HS-5 (cell line): Measurements from ENCODE around the gene RRAD.
"Not testable (repeated sequence)": the region's sequence is repeated elsewhere in the genome, so short reads cannot be mapped to it uniquely, and the experiment has no call there.

ENCODE experiments used
- DNase-seq: peaks from one replicate; pipeline ENCODE4 v3.0.0-alpha.2; 2012; ENCODE audit warnings: low read depth

Gene RRAD

GRCh38 chr16:66900721-66901441, 24.5 kb downstream of the RRAD start:
- no peak for DNase-seq

GRCh38 chr16:66899945-66900710, 25.2 kb downstream of the RRAD start:
- DNase-seq = peak; percentile 15

- DNase-seq = no peak
Measured at GRCh38 chr16:66899310-66899944, 25.9 kb downstream of the RRAD start.

DNA sequence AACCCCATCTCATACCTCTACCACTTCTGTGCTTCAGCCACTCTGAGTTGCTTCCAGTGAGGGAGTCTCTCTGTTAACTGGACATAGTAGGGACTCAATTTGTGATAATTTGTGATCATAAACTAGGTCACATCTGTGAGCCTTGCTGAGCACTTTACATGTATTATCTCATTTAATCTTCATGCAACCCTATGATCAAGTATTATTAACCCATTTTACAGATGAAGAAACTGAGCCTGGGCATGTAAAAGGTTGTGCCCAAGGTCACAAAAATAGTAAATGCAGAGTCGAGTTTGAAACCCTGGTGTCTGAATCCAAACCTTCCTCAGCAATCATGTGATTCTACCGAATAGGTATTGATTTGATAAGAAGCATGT, 26.4 kb downstream of the RRAD start:
- DNase-seq = no peak

DNA sequence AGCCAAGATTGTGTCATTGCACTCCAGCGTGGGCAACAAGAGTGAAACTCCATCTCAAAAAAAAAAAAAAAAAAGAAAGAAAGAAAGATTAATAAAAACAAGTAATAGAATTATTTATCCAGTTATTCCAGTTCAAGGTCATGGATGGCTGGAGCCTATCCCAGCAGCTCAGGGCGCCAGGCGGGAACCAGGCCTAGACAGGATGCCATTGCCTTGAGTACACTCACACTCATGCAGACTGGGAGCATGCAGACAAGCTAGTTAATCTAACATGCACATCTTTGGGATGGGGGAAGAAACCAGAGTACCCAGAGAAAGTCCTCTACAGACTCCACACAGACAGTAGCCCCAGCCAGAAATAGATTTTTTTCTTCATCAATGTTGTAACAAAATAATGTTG, 27.1 kb downstream of the RRAD start:
- DNase-seq = no peak

GRCh38 chr16:66896682-66897081, 28.7 kb downstream of the RRAD start:
- not testable (repeated sequence) for DNase-seq

- no peak for DNase-seq
Measured at GRCh38 chr16:66895999-66896398, 29.3 kb downstream of the RRAD start.

DNA sequence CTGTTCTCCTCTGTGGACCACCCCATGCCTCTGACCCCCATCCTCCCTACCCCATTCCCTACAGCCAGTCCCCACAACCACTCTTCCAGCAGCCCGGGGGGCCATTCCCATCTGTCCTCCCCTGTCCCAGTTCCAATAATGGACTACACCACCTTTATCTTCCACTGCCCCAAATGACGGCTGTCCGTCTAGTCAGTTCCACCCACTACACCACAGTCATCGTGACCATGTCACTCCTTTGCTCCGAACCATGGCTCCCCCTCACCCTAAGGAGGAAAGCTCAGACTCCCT, 29.7 kb downstream of the RRAD start:
- DNase-seq = no peak

DNA sequence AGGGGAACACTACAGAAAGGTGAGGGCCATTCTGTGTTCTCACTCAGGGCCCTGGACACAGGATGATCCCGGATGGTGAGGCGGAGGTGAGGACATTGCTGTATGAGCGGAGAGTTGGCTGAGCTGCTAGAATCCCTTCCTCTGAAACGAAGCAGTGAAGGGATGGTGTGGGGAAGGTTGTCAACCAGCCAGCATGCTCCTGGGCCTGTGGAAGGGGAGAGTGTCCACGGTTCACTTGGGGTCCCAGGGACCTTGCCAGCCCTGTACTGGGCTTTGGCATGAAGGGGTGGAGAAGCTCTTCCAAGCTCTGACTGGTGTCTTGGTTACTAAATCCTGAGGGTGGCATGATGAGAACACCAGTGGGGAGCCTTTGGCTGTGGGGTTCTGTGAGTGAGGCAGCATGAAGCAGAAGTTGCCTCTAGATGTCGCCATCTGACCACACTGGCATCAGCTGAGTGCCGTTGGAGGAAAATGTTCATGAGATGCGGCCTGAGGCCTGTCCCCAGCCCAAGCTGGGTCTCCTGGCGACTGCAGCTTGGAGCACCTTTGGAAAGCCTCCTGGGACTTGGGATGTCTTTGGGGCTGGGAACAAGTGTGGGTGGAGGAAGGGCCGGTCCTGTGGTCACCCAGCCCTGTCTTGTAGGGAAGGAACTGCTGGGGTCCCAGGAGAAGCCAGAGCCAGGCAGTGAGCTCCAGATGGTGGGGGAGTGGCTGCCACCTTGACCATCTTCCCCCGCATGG, 30.2 kb downstream of the RRAD start:
- peak; percentile 37 for DNase-seq

GRCh38 chr16:66894055-66894454, 31.3 kb downstream of the RRAD start:
- DNase-seq = no peak

DNA sequence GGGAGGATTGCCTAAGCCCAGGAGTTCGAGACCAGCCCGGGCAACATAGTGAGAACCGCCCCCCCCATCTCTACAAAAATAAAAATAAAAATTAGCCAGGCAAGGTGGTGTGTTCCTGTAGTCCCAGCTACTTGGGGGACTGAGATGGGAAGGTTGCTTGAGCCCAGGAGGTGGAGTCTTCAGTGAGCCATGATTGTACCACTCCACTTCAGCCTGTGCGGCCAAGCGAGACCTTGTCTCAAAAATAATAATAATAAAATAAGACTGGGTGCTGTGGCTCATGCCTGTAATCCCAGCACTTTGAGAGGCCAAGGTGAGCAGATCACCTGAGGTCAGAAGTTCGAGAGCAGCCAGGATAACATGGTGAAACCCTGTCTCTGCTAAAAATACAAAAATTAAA, 33.5 kb downstream of the RRAD start:
- DNase-seq = no peak

DNA sequence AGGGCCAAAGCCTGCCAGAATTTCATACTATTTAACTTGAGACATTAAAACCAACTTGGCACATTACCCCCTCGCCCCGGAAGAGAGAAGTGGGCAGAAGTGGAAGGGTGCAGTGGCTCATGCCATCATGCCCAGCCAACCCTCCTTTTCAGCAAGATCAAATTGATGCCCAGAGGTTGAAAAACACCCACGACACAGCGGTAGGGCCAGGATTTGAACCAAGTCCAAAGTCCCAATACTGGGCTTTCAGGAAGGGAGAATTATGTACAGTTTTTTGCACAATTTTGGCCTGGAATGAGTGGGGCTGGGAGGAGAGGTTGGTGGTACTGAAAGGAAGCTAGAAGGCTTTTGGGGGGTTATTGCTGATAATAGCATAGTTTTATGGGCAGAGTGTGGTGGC, 34.0 kb downstream of the RRAD start:
- no peak for DNase-seq

- DNase-seq = no peak
Measured at GRCh38 chr16:66890799-66891198, 34.5 kb downstream of the RRAD start.

DNA sequence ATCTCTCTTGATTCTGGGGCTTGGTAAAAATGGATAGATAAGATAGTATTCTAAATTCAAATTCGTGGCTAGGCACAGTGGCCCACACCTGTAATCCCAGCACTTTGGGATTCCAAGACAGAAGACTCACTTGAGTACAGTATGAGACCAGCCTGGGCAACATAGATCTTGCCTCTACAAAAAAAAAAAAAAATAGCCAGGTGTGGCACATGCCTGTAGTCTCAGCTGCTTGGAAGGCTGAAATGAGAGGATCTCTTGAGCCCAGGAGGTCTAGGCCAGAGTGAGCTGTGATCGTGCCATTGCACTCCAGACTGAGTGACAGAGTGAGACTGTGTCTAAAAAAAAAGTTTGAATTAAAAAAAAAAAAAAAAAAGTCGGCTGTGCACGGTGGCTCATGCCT, 35.7 kb downstream of the RRAD start:
- DNase-seq = no peak

GRCh38 chr16:66888647-66889615, 36.4 kb downstream of the RRAD start:
- DNase-seq = no peak

- no peak for DNase-seq
Measured at GRCh38 chr16:66886914-66887313, 38.4 kb downstream of the RRAD start.

DNA sequence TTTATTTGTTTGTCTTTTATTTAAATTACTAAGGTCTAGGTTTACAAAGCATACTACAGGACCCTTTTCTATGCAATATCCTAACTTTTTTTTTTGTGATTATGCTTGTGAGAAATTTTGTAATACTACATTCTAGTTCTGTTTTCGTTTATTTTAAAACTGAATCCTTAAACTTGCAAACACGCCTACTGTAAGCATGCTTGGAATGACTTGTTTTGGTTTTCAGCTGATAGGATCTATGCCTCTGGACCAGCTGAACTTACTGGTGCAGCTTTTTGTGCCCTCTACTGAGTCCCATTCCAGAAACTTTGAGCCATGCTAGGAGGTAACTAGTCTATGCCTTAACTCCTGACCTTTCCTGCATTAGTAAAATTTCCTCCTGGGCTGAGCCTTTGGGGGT, 39.0 kb downstream of the RRAD start:
- no peak for DNase-seq

GRCh38 chr16:66885491-66885890, 39.8 kb downstream of the RRAD start:
- DNase-seq = no peak

GRCh38 chr16:66882702-66883101, 42.6 kb downstream of the RRAD start:
- DNase-seq = no peak

- no peak for DNase-seq
Measured at GRCh38 chr16:66881964-66882508, 43.3 kb downstream of the RRAD start.

GRCh38 chr16:66881560-66881959, 43.8 kb downstream of the RRAD start:
- DNase-seq = no peak
